Stimulated activated CD8-positive, alpha-beta memory T cell treated with anti-CD3 and anti-CD28 coated beads, Interleukin-4, amount 100 ng/mL, for 4 hours (primary cell): ENCODE results near the gene RALGPS1.

Experiments used
- DNase-seq, 2 donors: peaks; one replicate each; pipeline ENCODE4 v3.0.0-alpha.2; 2020; ENCODE audit warnings: low read depth in 2 of 2, low spot score in 1 of 2

RALGPS1 gene

GRCh38 chr9:127020036-127020801 is 105.6 kb downstream of the RALGPS1 start:
- no peak for DNase-seq

GRCh38 chr9:127020802-127021078 is 106.2 kb downstream of the RALGPS1 start:
- DNase-seq: no peak

DNA sequence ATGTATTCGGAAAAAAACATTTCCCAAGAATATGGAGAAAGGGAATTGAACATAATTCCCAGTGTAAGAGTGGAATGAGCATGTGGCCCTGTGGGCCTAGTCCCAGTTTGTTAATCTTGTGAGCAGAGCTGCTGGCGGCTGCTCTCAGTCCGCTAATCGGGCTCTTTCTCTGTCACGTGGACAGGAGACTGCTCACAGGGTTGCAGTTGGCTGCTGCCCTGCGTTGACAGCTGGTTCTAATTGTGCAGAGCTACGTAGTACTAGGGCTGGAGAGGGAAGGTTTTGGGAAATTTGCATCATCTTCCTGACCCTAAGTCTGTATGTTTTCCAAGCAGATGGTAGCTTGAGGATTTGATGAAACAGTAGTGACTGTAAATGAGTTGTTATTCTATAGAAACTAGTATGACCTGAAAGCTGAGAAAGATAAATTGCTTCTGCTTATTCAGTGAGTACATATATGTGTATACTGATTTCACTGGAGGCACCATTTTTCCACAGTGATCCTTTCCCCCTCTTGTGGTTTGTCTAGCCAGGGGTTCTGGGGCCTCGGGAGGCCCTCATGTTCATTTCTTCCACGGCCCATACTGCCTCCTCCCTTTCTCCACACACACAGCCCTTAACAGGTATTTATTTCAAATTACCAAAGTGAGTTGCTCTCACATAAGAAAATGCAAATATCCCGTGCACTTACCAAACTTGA is 107.2 kb downstream of the RALGPS1 start:
- DNase-seq: no peak

GRCh38 chr9:127022913-127023660 is 108.5 kb downstream of the RALGPS1 start:
- no peak for DNase-seq

GRCh38 chr9:127025042-127025441 is 110.5 kb downstream of the RALGPS1 start:
- DNase-seq: no peak

DNA sequence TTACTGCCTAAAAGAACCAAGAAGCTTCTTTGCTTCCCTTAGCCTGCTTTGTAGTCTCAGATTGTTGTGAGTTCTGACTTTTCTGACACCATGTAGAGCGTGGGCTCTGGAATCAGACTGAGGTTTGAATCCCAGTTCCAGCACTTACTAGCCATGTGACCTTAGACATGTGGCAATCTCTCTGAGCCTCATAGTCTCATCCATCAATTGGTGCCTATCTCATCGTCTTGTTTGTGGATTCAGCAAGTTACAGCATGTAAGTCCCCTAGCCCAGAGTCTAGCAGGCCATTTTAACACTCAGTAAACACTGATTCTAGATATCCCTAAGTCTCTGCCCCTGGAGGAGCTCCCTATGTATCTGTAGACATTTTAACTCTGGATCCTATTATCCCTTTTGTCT is 113.1 kb downstream of the RALGPS1 start:
- no peak for DNase-seq

DNA sequence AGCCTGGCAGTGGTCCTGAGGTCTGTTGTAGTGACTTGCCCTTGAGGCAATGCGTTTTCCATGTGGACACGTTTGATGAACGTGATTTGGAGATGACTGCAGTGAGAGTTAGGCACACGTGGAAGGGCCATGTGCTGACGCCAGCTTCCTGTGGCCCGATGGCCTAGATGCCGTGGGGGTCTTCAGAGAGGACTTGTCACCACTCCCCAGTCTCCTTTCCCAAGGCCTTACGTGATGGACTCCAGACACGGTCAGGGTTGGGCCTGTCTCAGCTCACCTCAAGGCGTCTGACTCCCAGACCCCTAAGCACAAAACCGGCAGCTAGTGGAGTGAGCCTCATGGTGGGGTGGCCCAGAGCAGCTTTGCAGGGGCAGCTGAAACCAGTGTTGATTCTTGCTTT is 115.0 kb downstream of the RALGPS1 start:
- no peak for DNase-seq

GRCh38 chr9:127030814-127031740 is 116.5 kb downstream of the RALGPS1 start:
- DNase-seq: no peak

GRCh38 chr9:127032256-127032655 is 117.7 kb downstream of the RALGPS1 start:
- DNase-seq: no peak

DNA sequence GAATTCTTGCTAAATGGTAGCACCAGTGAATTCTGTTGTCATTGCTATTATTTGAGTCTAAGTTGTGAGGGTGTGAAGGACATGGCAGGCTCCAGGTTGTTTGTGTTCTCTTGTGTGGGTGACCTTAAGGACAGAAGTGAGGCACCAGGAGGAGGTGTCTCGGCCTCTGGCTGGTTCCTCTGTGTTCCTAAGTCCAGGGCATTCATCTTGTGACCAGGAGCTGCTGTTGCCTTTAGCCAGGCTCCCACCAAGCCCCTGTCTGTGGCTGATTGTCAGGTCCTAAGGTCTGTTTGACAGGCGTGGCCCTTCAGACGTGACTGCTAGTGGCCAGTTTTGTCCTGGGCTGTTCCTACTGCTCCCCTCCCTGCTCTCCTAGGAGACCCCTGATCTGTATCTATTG is 118.5 kb downstream of the RALGPS1 start:
- DNase-seq: no peak

DNA sequence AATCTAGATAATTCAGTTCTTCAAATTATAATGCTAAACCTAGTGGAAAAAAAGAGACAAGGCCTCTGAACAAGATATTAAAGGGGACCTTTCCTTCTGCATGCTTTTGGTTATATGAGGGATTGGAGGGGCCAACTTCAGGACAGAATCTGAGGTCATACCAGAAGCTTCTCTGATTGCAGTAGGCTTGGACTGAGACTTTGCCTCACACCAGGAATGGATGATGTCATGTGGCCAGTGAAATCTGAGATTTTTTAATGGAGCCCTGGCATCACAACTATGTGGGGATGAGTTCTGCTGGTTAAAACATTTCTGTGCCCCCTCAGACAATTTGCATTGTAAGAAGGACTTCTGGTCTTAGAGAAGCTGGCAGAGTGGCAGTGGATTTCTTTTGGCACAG is 119.2 kb downstream of the RALGPS1 start:
- DNase-seq: no peak

- no peak for DNase-seq
Measured at GRCh38 chr9:127034691-127035090, 120.1 kb downstream of the RALGPS1 start.

GRCh38 chr9:127035423-127035822 is 120.8 kb downstream of the RALGPS1 start:
- DNase-seq: no peak

- no peak for DNase-seq
Measured at GRCh38 chr9:127035948-127036347, 121.4 kb downstream of the RALGPS1 start.

GRCh38 chr9:127036437-127036836 is 121.9 kb downstream of the RALGPS1 start:
- DNase-seq: no peak

DNA sequence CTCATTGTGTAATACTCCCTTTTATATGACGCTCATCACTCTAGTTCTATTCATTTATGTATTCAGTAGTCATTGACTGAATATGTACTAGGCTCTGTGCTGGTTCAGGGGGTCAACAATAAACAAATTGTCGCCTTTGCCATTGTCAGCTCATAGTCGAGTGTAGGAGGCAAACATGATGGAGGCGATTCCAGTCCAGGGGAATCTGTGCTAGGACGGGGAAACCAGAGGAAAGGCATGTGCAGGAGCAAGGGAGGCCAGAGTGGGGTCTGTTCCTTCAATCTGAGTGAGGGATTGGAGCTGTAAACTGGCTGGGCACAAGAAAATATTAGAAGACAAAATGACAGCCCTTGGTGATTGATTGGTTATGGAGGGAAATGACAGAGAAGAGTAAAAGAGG is 123.9 kb downstream of the RALGPS1 start:
- no peak for DNase-seq

DNA sequence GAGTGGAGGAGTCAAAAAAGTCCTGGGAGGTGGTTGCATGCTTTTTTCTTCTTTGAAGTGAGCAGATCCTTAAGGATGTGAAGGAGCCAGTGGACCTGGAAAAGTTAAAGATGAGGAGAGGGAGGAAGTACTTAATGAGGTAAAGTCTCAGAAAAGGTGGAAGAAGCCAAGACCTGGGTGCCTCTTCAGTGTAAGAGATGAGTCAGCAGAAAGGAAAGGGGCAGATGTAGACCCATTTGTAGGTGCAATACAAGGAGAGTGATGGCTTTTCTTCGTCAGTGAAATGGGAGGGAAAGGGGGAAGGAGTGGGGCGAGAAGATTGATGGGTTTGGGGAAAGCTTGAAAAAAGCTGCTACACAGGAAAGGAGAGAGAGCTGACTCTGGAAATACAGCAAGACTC is 124.9 kb downstream of the RALGPS1 start:
- no peak for DNase-seq

GRCh38 chr9:127045148-127045547 is 130.6 kb downstream of the RALGPS1 start:
- DNase-seq: no peak

DNA sequence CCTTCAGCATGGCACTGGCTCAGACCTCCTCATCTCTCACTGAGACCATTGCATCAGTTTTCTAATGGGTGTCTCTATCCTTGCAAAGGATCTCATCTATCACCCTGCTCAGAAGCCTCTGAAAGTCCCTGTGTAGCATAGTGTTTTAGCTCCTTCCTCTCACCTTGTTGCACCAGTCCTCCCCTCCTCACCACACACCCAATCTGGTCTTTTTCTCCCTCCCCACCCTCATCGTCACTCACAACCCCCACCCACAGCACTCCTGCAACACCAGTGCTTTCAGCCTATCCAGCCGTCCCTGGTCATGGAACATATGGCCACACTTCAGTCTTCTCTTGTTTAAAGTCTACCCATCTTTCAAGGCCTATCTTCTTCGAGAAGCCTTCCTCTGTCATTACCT is 133.4 kb downstream of the RALGPS1 start:
- DNase-seq: no peak

- DNase-seq: no peak
Measured at GRCh38 chr9:127049044-127049443, 134.5 kb downstream of the RALGPS1 start.

GRCh38 chr9:127049581-127049980 is 135.0 kb downstream of the RALGPS1 start:
- DNase-seq: no peak
